Measurements from ENCODE around the gene TAF4. TPM values are rescaled to one million over a fixed set of nuclear protein-coding genes. Genes with fewer than 3 reads are reported as not detected.
"Not testable (repeated sequence)": the region's sequence is repeated elsewhere in the genome, so short reads cannot be mapped to it uniquely, and the experiment has no call there.

The TAF4 gene
- total RNA-seq, 1 experiment from 2014 or later = 2.5 TPM

GRCh38 chr20:61963885-61964674 is 101.6 kb downstream of the TAF4 start:
- DNase-seq (ENCODE audit: low read depth) = no peak

- no peak for DNase-seq (ENCODE audit: low read depth)
Observed at GRCh38 chr20:61963149-61963548, 102.5 kb downstream of the TAF4 start.

- DNase-seq (ENCODE audit: low read depth) = no peak
Observed at GRCh38 chr20:61960836-61961235, 104.8 kb downstream of the TAF4 start.

GRCh38 chr20:61958773-61959700 is 106.6 kb downstream of the TAF4 start:
- peak; percentile 36 for DNase-seq (ENCODE audit: low read depth)

GRCh38 chr20:61957961-61958715 is 107.5 kb downstream of the TAF4 start:
- DNase-seq (ENCODE audit: low read depth) = no peak

GRCh38 chr20:61956396-61957342 is 109.0 kb downstream of the TAF4 start:
- DNase-seq (ENCODE audit: low read depth) = peak; percentile 49

- DNase-seq (ENCODE audit: low read depth) = no peak
Observed at GRCh38 chr20:61955668-61956395, 109.8 kb downstream of the TAF4 start.

- no peak for DNase-seq (ENCODE audit: low read depth)
Observed at GRCh38 chr20:61954276-61955021, 111.2 kb downstream of the TAF4 start.

- DNase-seq (ENCODE audit: low read depth) = no peak
Observed at GRCh38 chr20:61953037-61954021, 112.4 kb downstream of the TAF4 start.

- no peak for DNase-seq (ENCODE audit: low read depth)
Observed at GRCh38 chr20:61951695-61952533, 113.8 kb downstream of the TAF4 start.

GRCh38 chr20:61950641-61951071 is 115.0 kb downstream of the TAF4 start:
- DNase-seq (ENCODE audit: low read depth) = no peak

- no peak for DNase-seq (ENCODE audit: low read depth)
Observed at GRCh38 chr20:61949714-61950640, 115.7 kb downstream of the TAF4 start.

GRCh38 chr20:61949363-61949713 is 116.3 kb downstream of the TAF4 start:
- DNase-seq (ENCODE audit: low read depth) = no peak

GRCh38 chr20:61948586-61949362 is 116.9 kb downstream of the TAF4 start:
- DNase-seq (ENCODE audit: low read depth) = no peak

GRCh38 chr20:61948056-61948455 is 117.6 kb downstream of the TAF4 start:
- DNase-seq (ENCODE audit: low read depth) = not testable (repeated sequence)
